ENCODE results near the gene DGCR8.

Gene DGCR8

GRCh38 chr22:20142711-20143621 lies 62.9 kb downstream of the DGCR8 start:
- no peak for DNase-seq

GRCh38 chr22:20143883-20144665 lies 64.0 kb downstream of the DGCR8 start:
- DNase-seq, result no peak

- DNase-seq, result no peak
Observed at GRCh38 chr22:20145206-20145831, 65.3 kb downstream of the DGCR8 start.

- DNase-seq, result no peak
Observed at GRCh38 chr22:20145832-20146223, 65.8 kb downstream of the DGCR8 start.

- DNase-seq, result no peak
Observed at GRCh38 chr22:20146777-20147176, 66.7 kb downstream of the DGCR8 start.

GRCh38 chr22:20147237-20147988 lies 67.4 kb downstream of the DGCR8 start:
- DNase-seq, result peak in 1 of 2 experiments; percentile 21

DNA sequence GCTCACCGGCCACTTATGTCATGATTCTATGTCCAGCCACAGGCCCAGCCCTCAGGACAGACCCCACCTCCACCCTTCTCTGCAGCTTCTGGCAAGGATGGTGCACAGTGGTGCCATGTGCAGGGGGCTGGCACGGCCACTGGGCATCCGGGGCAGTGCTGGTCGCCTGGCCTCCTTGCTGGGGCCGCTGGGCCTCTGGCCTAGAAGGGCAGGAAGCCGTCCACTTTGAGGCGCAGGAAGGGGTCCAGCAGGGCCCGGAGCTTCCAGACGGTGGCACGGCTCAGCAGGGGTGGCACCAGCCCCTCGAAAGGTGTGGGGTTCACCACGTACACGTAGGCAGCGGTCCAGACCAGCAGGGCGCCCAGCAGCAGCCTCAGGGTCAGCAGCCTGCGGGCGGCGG lies 68.4 kb downstream of the DGCR8 start:
- no peak for DNase-seq

- no peak for DNase-seq
Observed at GRCh38 chr22:20149257-20150250, 69.5 kb downstream of the DGCR8 start.

- no peak for DNase-seq
Observed at GRCh38 chr22:20150381-20151275, 70.6 kb downstream of the DGCR8 start, which contains the start of gene CCDC188. Gene CCDC188 (minus strand): TSS chr22:20151055. CDS start chr22:20150986, 69 bp downstream.

DNA sequence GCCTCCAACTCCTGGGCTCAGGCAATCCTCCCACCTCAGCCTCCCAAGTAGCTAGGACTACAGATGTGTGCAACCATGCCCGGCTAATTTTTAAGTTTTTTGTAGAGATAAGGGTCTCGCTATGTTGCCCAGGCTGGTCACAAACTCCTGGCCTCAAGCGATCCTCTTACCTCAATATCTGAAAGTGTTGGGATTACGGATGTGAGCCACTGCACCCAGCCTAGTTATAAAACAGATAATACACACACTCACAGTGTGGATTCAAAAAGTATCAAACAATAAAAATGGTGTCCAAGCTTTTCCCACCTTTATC lies 71.2 kb downstream of the DGCR8 start:
- no peak for DNase-seq

DNA sequence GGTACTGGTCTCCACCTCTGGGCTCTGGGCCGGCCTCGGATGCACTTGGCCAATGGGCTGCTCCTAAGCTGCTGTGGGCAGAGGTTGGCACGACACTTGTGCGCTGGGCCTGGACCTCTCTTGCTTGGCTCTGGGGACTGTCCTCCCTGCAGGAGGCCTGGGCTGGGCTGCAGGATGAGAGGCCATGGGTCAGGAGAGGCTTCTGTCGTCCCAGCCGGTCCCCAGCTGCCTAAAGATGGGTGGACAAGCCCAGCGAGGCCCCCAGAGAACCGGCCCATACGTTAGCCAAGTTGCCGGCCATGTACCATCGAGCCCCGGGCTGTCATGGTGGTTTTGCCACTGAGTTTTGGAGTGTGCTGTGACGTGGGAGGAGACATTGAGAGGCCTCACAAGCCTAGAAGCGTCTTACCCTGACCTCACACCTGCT lies 72.4 kb downstream of the DGCR8 start:
- no peak for DNase-seq

DNA sequence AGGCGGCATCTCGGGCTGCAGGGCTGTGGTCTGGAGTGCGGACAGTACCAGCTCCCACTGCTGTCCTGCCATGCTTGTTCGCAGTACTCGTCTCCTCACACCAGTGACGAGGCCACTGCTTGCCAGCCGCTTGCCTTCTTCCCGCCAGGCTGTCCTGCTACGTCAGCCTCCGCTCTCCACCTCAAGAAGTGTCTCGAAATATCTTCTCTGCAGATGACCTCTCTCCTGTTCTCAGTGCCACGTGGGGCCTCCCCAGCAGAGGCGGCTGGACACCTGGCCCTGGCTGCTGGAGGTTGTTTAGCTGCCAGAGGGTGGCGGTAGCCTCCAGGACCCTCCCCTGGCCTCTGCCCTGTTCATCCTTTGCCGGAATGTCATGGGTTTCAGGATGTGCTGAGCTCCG lies 73.9 kb downstream of the DGCR8 start:
- DNase-seq, result no peak

DNA sequence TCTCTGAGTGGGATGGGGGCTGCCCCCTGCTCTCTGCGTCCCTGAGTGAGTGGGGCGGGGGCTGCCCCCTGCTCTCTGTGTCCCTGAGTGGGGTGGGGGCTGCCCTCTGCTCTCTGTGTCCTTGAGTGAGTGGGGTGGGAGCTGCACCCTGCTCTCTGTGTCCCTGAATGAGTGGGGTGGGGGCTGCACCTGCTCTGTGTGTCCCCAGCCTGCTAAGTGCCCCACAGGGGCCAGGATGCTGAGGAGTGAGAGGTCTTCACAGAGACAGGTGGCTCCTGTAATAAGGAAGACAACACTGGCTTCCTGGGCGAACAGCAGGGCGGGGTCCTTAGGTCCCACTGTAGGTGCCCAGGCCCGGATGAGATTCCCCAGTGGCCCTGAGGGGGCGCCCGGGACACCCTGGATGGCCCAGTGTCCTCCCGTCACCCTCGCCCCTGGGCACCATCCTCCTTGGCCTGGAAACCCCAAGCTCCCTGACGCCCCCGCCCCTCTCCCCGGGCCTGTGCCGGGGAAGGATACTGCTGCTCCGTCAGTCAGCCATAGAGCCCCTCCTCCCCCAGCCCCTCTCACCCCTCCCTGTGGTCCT lies 74.7 kb downstream of the DGCR8 start:
- peak in 1 of 2 experiments; percentile 6 for DNase-seq

DNA sequence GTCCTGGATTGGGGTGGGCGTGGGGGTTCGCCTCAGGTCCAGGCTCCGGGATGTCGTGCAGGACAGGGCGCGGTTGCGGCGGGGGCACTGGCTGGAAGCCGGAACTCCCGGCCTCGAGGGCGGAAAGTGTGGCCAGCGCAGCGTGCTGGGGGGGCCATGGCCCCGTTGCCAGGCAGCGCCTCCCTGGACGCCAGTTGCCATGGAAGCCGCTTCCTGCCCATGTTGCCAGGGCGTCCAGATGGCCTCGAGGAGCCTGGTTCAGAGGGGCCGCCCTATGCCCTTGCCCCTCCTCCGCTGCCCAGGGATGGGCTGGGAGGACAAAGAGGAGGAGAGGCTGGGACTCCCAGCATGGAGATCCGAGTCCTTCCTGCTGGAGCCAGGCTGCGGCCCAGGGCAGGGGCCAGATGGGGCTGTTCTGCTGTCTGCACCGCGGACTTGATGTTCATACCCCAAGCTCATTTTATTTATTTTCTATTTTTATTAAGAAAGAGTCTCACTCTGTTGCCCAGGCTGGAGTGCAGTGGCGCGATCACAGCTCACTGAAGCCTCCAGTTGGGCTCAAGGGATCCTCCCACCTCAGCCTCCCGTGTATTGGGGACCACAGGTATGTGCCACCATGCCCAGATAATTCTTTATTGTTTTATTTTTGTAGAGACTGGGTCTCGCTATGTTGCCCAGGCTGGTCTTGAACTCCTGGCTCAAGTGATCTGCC lies 75.4 kb downstream of the DGCR8 start:
- peak in 1 of 2 experiments; percentile 41 for DNase-seq

DNA sequence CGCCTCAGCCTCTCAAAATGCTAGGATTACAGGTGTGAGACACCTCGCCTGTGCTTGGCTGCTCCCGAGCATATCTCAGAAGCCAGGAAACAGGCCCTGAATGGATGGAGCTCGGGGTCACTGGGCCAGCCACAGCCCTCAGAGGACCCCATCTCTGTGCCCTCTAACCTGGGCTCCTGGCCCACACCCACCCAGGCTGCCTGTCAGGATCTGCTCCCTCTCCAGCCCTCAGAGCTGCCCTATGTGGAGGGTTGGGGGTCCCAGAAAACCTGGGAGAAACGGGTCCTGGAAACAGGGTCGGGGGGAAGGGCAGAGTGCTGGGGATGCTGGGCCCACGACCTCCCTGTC lies 76.0 kb downstream of the DGCR8 start:
- DNase-seq, result no peak

GRCh38 chr22:20156611-20157429 lies 76.8 kb downstream of the DGCR8 start:
- DNase-seq, result peak; percentile 28 to 75

GRCh38 chr22:20157430-20158183 lies 77.6 kb downstream of the DGCR8 start:
- no peak for DNase-seq
